Measurements from ENCODE around the gene RASA3.

- TF ChIP-seq SUZ12 (IDR thresholded peaks at IDR 0.05; ENCODE audit: extremely low read depth, insufficient read depth, insufficient read length) (no peak), YY1 (IDR thresholded peaks at IDR 0.05; ENCODE audit: insufficient read depth, insufficient read length) (no peak), ZNF274 (IDR thresholded peaks at IDR 0.05; ENCODE audit: low read depth, low read length) (no peak)
Observed at GRCh38 chr13:114142137-114142550, 9.7 kb upstream of the RASA3 start.

Measured in NT2/D1 (cell line).